ENCODE measurements around the gene FGG.

- no peak for TF ChIP-seq EZH2 (IDR thresholded peaks at IDR 0.05; ENCODE audit: low read length)
- TF ChIP-seq, protein P1, sequence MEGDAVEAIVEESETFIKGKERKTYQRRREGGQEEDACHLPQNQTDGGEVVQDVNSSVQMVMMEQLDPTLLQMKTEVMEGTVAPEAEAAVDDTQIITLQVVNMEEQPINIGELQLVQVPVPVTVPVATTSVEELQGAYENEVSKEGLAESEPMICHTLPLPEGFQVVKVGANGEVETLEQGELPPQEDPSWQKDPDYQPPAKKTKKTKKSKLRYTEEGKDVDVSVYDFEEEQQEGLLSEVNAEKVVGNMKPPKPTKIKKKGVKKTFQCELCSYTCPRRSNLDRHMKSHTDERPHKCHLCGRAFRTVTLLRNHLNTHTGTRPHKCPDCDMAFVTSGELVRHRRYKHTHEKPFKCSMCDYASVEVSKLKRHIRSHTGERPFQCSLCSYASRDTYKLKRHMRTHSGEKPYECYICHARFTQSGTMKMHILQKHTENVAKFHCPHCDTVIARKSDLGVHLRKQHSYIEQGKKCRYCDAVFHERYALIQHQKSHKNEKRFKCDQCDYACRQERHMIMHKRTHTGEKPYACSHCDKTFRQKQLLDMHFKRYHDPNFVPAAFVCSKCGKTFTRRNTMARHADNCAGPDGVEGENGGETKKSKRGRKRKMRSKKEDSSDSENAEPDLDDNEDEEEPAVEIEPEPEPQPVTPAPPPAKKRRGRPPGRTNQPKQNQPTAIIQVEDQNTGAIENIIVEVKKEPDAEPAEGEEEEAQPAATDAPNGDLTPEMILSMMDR (optimal IDR thresholded peaks at IDR 0.05 in 1 of 3, IDR thresholded peaks at IDR 0.05 in 1 of 3, conservative IDR thresholded peaks at IDR 0.05 in 1 of 3; ENCODE audit: extremely low read depth in 1 of 3, insufficient read depth in 2 of 3, low read length in 3 of 3) = no peak
Observed at GRCh38 chr4:154620111-154620510, 7.7 kb upstream of the FGG start.
